Hepatocyte (in vitro differentiated cells): Measurements from ENCODE around the gene BBX. TPM values are rescaled to one million over a fixed set of nuclear protein-coding genes. Genes with fewer than 3 reads are reported as not detected.

Experiments
- DNase-seq: peaks from one replicate; pipeline ENCODE4 v3.0.0-alpha.2; 2016; ENCODE audit warnings: low spot score
- H2AFZ ChIP-seq: fragments of 200-600 bp; sonication (generic); 2 replicates; pipeline ENCODE4 v1.6.0; 2016; ENCODE audit warnings: antibody characterized with exemption, mild to moderate bottlenecking
- H3K27ac ChIP-seq: fragments of 200-600 bp; sonication (generic); 2 replicates; pipeline ENCODE4 v1.5.1; 2016; ENCODE audit warnings: mild to moderate bottlenecking
- H3K27me3 ChIP-seq: fragments of 200-600 bp; sonication (generic); 2 replicates; pipeline ENCODE4 v1.6.1; 2016
- H3K36me3 ChIP-seq: fragments of 200-600 bp; sonication (generic); replicated peaks from 2 replicates; pipeline ENCODE4 v1.5.1; 2016; ENCODE audit warnings: low read depth; ENCODE audit not compliant: insufficient read depth
- H3K4me1 ChIP-seq: fragments of 200-600 bp; sonication (generic); 2 replicates; pipeline ENCODE4 v1.5.1; 2016; ENCODE audit warnings: mild to moderate bottlenecking, moderate library complexity; ENCODE audit not compliant: insufficient read depth
- H3K4me2 ChIP-seq: fragments of 200-600 bp; sonication (generic); 2 replicates; pipeline ENCODE4 v1.6.0; 2016
- H3K4me3 ChIP-seq: fragments of 200-600 bp; sonication (generic); 2 replicates; pipeline ENCODE4 v1.5.1; 2016; ENCODE audit warnings: mild to moderate bottlenecking
- H3K79me2 ChIP-seq: fragments of 200-600 bp; sonication (generic); 2 replicates; pipeline ENCODE4 v1.6.0; 2017; ENCODE audit warnings: mild to moderate bottlenecking
- H3K9me2 ChIP-seq: fragments of 200-600 bp; sonication (generic); replicated peaks from 2 replicates; pipeline ENCODE4 v1.6.0; 2017; ENCODE audit warnings: mild to moderate bottlenecking; ENCODE audit not compliant: insufficient read depth
- H3K9me3 ChIP-seq: fragments of 200-600 bp; sonication (generic); 2 replicates; pipeline ENCODE4 v1.5.1; 2016; ENCODE audit warnings: low read depth, mild to moderate bottlenecking
- H4K20me1 ChIP-seq: fragments of 200-600 bp; sonication (generic); 2 replicates; pipeline ENCODE4 v1.6.0; 2016; ENCODE audit warnings: mild to moderate bottlenecking; ENCODE audit not compliant: insufficient read depth, poor library complexity, severe bottlenecking
- CTCF ChIP-seq: fragments of 200-600 bp; sonication (generic); IDR thresholded peaks from 2 replicates; pipeline ENCODE4 v1.5.1; 2016; ENCODE audit warnings: antibody characterized with exemption, mild to moderate bottlenecking; ENCODE audit not compliant: poor library complexity
- EZH2 ChIP-seq: fragments of 200-600 bp; sonication (generic); IDR thresholded peaks from 2 replicates; pipeline ENCODE4 v1.6.1; 2016; ENCODE audit warnings: antibody characterized with exemption, mild to moderate bottlenecking, borderline replicate concordance
- EZH2phosphoT487 ChIP-seq: fragments of 200-600 bp; sonication (generic); IDR thresholded peaks from one replicate; pipeline ENCODE4 v1.6.1; 2018; ENCODE audit warnings: antibody characterized with exemption, mild to moderate bottlenecking, low read depth, moderate library complexity; ENCODE audit not compliant: unreplicated experiment, severe bottlenecking
- WGBS: methylation state at CpG from one replicate; pipeline ENCODE4 v1.1.6; 2016; ENCODE audit warnings: low lambda C conversion rate; ENCODE audit errors: missing lambda C conversion rate; 5-methylcytosine and 5-hydroxymethylcytosine counted together
- polyA plus RNA-seq: library from polyadenylated mRNA; unstranded; fragments of >200 nt; fragmentation: Nextera tagmentation; extraction: Ambion mirVana; gene quantifications from 2 replicates; pipeline ENCODE4 v1.2.1, GENCODE V29; 2016
- total RNA-seq: library from RNA; depleted of rRNA; stranded (reverse); fragments of >200 nt; gene quantifications from 2 replicates; pipeline ENCODE4 v1.2.3, GENCODE V29; 2014

BBX gene
- total and polyA plus RNA-seq, 2 experiments from 2014 or later: 63.7 to 75.2 TPM

GRCh38 chr3:107592073-107592472 lies 69.3 kb downstream of the BBX start:
- no peak for DNase-seq
- H3K9me2 ChIP-seq: no peaks in the 10 kb centered on the region
- H3K27me3 ChIP-seq: no peaks in the 10 kb centered on the region
- no peaks in the 10 kb centered on the region for H3K9me3 ChIP-seq
- H3K4me2 ChIP-seq: no peak overlapping the region
- no peak overlapping the region for H2AFZ ChIP-seq
- H3K4me1 ChIP-seq: no peaks in the 10 kb centered on the region
- no peak overlapping the region for H3K27ac ChIP-seq
- WGBS: 95% methylated on average over 5 of the region's 5 CpGs
- TF ChIP-seq CTCF (no peak), EZH2phosphoT487 (no peak), EZH2 (no peak)
- no peaks in the 10 kb centered on the region for H4K20me1 ChIP-seq
- H3K36me3 ChIP-seq: no peaks in the 10 kb centered on the region
- H3K79me2 ChIP-seq: peaks cover 10% of the 10 kb centered on the region
- H3K4me3 ChIP-seq: no peak overlapping the region

GRCh38 chr3:107594870-107595269 lies 72.1 kb downstream of the BBX start:
- no peak for DNase-seq
- no peaks in the 10 kb centered on the region for H3K27me3 ChIP-seq
- no peak overlapping the region for H3K4me2 ChIP-seq
- H3K4me1 ChIP-seq: peaks cover 11% of the 10 kb centered on the region
- H3K79me2 ChIP-seq: peaks cover 10% of the 10 kb centered on the region
- TF ChIP-seq CTCF (no peak), EZH2 (no peak), EZH2phosphoT487 (no peak)
- H3K36me3 ChIP-seq: no peaks in the 10 kb centered on the region
- H2AFZ ChIP-seq: no peak overlapping the region
- H3K9me2 ChIP-seq: no peaks in the 10 kb centered on the region
- H3K9me3 ChIP-seq: no peaks in the 10 kb centered on the region
- WGBS: 73% methylated on average over 3 of the region's 3 CpGs
- H4K20me1 ChIP-seq: peaks cover 8% of the 10 kb centered on the region
- no peak overlapping the region for H3K27ac ChIP-seq
- no peak overlapping the region for H3K4me3 ChIP-seq

GRCh38 chr3:107596639-107597038 lies 73.9 kb downstream of the BBX start:
- WGBS: 88% methylated on average over 3 of the region's 3 CpGs

More at GRCh38 chr3:107596639-107597038, 73.9 kb downstream of the BBX start:
- Histone ChIP-seq H3K9me3 (no peaks in the 10 kb centered on the region), H3K4me3 (no peak overlapping the region), H3K27ac (no peak overlapping the region), H3K27me3 (no peaks in the 10 kb centered on the region), H4K20me1 (peaks cover 8% of the 10 kb centered on the region), H3K4me2 (no peak overlapping the region), H2AFZ (no peak overlapping the region), H3K79me2 (peaks cover 24% of the 10 kb centered on the region), H3K36me3 (no peaks in the 10 kb centered on the region), H3K4me1 (peaks cover 15% of the 10 kb centered on the region), H3K9me2 (no peaks in the 10 kb centered on the region)
- TF ChIP-seq CTCF (no peak), EZH2phosphoT487 (no peak), EZH2 (no peak)
- DNase-seq: no peak
